GM12878 (cell line): ENCODE measurements around the gene DUSP10. TPM values are rescaled to one million over a fixed set of nuclear protein-coding genes. Genes with fewer than 3 reads are reported as not detected.

Source experiments
- ATAC-seq: fragments of 200-7000 bp; cut with Tn5 transposase; 3 replicates; pipeline ENCODE4 v1.9.1; 2020; ENCODE audit warnings: mild to moderate bottlenecking, moderate library complexity
- BruUV-seq: library from RNA; stranded (reverse); fragments of 400-500 nt; replicated peaks from 2 replicates; lab custom pipeline; 2021; lab: Mats Ljungman, UMichigan
- CTCF ChIA-PET: fragments of 300-600 bp; sonication (Branson Sonifier 250); formaldehyde crosslinking; extraction: SDS; loops from one replicate; lab custom pipeline; 2021; ENCODE audit warnings: inconsistent platforms; lab: Yijun Ruan, JAX
- POLR2A ChIA-PET: fragments of 350-600 bp; formaldehyde crosslinking; extraction: SDS; loops from one replicate; lab custom pipeline; 2021; ENCODE audit warnings: inconsistent platforms; lab: Charles Lee
- RAD21 ChIA-PET: fragments of 300-600 bp; sonication (Branson Sonifier 250); formaldehyde crosslinking; loops from one replicate; lab custom pipeline; 2023; ENCODE audit warnings: antibody characterized with exemption; ENCODE audit not compliant: unreplicated experiment; lab: Charles Lee
- SMC1A ChIA-PET: fragments of 300-600 bp; sonication (Branson Sonifier 250); formaldehyde crosslinking; loops from one replicate; lab custom pipeline; 2023; ENCODE audit not compliant: unreplicated experiment, uncharacterized antibody; lab: Charles Lee
- DNase-seq: peaks from one replicate; pipeline ENCODE4 v3.0.0-alpha.2; 2011; ENCODE audit warnings: low read depth, low spot score
- FAIRE-seq: peaks from 3 replicates; lab custom pipeline; 2011; peaks lifted over from hg19 to GRCh38; lab: Jason Lieb, UNC
- H2AFZ ChIP-seq: 2 replicates; pipeline ENCODE4 v1.6.0; 2011; ENCODE audit warnings: low read depth, low read length, control low read depth; ENCODE audit not compliant: control insufficient read depth
- H3K27ac ChIP-seq: 2 replicates; pipeline ENCODE4 v1.5.1; 2011; ENCODE audit warnings: control low read depth; ENCODE audit not compliant: control insufficient read depth, insufficient read depth
- H3K27me3 ChIP-seq, 2 experiments: replicated peaks in 1 of 2; 2 replicates each; pipeline versions ENCODE4 v1.6.0 to v1.6.1; 2011; ENCODE audit warnings: low read length in 1 of 2; ENCODE audit not compliant: control insufficient read depth in 2 of 2, insufficient read depth in 2 of 2
- H3K36me3 ChIP-seq, 2 experiments: 2 replicates each; pipeline ENCODE4 v1.5.1; 2011; ENCODE audit warnings: low read length in 1 of 2; ENCODE audit not compliant: control insufficient read depth in 2 of 2, insufficient read depth in 2 of 2
- H3K4me1 ChIP-seq: 2 replicates; pipeline ENCODE4 v1.6.1; 2011; ENCODE audit warnings: mild to moderate bottlenecking, low read length, moderate library complexity, mixed read lengths; ENCODE audit not compliant: control insufficient read depth, insufficient read depth
- H3K4me2 ChIP-seq: 2 replicates; pipeline ENCODE4 v1.6.0; 2011; ENCODE audit warnings: control low read depth; ENCODE audit not compliant: control insufficient read depth, insufficient read depth
- H3K4me3 ChIP-seq: fragments of 200-600 bp; sonication (generic); 2 replicates; pipeline ENCODE4 v1.5.1; 2016
- H3K79me2 ChIP-seq: 2 replicates; pipeline ENCODE4 v1.6.0; 2011; ENCODE audit warnings: low read length; ENCODE audit not compliant: control insufficient read depth, insufficient read depth
- H3K9ac ChIP-seq: 2 replicates; pipeline ENCODE4 v1.8.0; 2011; ENCODE audit warnings: low read length, control low read depth, mixed read lengths; ENCODE audit not compliant: control insufficient read depth, insufficient read depth
- H3K9me3 ChIP-seq: replicated peaks from 3 replicates; pipeline ENCODE4 v1.5.1; 2011; ENCODE audit warnings: mild to moderate bottlenecking, low read length; ENCODE audit not compliant: control insufficient read depth, insufficient read depth
- H4K20me1 ChIP-seq: 2 replicates; pipeline ENCODE4 v1.6.0; 2011; ENCODE audit not compliant: control insufficient read depth, insufficient read depth
- CBX5 ChIP-seq: sonication (generic); IDR thresholded peaks from 2 replicates; pipeline ENCODE4 v1.6.1; 2016; ENCODE audit warnings: low read depth, moderate library complexity, mild to moderate bottlenecking, inconsistent platforms
- EGR1 ChIP-seq, 2 experiments: IDR thresholded peaks; 1 replicate in 1 of 2; 2 replicates in 1 of 2; pipeline ENCODE4 v1.6.1; 2011 to 2012; ENCODE audit warnings: low read depth in 2 of 2, low read length in 2 of 2, borderline replicate concordance in 1 of 2, mild to moderate bottlenecking in 1 of 2, moderate library complexity in 1 of 2
- HDAC6 ChIP-seq: fragments of 200-600 bp; sonication (generic); IDR thresholded peaks from one replicate; pipeline ENCODE4 v1.8.0; 2017; ENCODE audit warnings: antibody characterized with exemption; ENCODE audit not compliant: unreplicated experiment
- IKZF1 ChIP-seq: fragments of 450-650 bp; conservative IDR thresholded peaks from 2 replicates; pipeline ENCODE4 v1.6.1; 2017; ENCODE audit warnings: antibody characterized with exemption, mild to moderate bottlenecking
- MXI1 ChIP-seq: fragments of 150-350 bp; IDR thresholded peaks from 2 replicates; pipeline ENCODE4 v1.6.1; 2011; ENCODE audit warnings: low read depth, mild to moderate bottlenecking, inconsistent platforms, low read length, improper control_type of control experiment
- NR2C1 ChIP-seq: fragments of 450-650 bp; IDR thresholded peaks from 2 replicates; pipeline ENCODE4 v1.6.1; 2017; ENCODE audit warnings: antibody characterized with exemption, mild to moderate bottlenecking, moderate library complexity
- POLR2A ChIP-seq: IDR thresholded peaks from 2 replicates; pipeline ENCODE4 v1.6.1; 2011; ENCODE audit warnings: low read depth, mild to moderate bottlenecking, low read length
- SKIL ChIP-seq: fragments of 450-650 bp; IDR thresholded peaks from 2 replicates; pipeline ENCODE4 v1.6.1; 2017; ENCODE audit warnings: mild to moderate bottlenecking, low read depth, inconsistent platforms; ENCODE audit not compliant: poor library complexity, severe bottlenecking
- SPI1 ChIP-seq: IDR thresholded peaks from 2 replicates; pipeline ENCODE4 v1.6.1; 2011; ENCODE audit warnings: low read depth, mild to moderate bottlenecking, low read length, moderate library complexity, borderline replicate concordance; ENCODE audit not compliant: insufficient read depth
- ZBTB4 ChIP-seq: fragments of 450-650 bp; formaldehyde crosslinking; IDR thresholded peaks from 2 replicates; pipeline ENCODE4 v1.4.0; 2022; ENCODE audit warnings: mild to moderate bottlenecking, moderate library complexity
- WGBS: methylation state at CpG from one replicate; pipeline ENCODE4 v1.1.6; 2016; ENCODE audit warnings: low lambda C conversion rate; ENCODE audit not compliant: insufficient replicate concordance, insufficient coverage; ENCODE audit errors: missing lambda C conversion rate; 5-methylcytosine and 5-hydroxymethylcytosine counted together
- in situ Hi-C: fragments of 300-500 bp; cut with MboI; formaldehyde crosslinking; loops from 9 replicates; pipeline ENCODE4 v1.14.3; 2018; ENCODE audit warnings: mixed read lengths
- intact Hi-C: fragments of 100-400 bp; cut with micrococcal nuclease; formaldehyde crosslinking; loops from one replicate; pipeline ENCODE4 v1.14.2; 2022; ENCODE audit not compliant: unreplicated experiment
- polyA plus RNA-seq, 11 experiments: library from polyadenylated mRNA; depleted of rRNA in 4 of 11; unstranded in 6 of 11; stranded (reverse) in 5 of 11; fragments of >200 nt; fragmentation: Nextera tagmentation in 4 of 11; fragmentation: Illumina TruSeq in 1 of 11; extraction: Ambion mirVana in 4 of 11; extraction: Trizol in 1 of 11; gene quantifications; 1 replicate in 1 of 11; 2 replicates in 10 of 11; pipeline versions ENCODE4 v1.2.1 to v1.2.3, GENCODE V29; 2011 to 2016; ENCODE audit warnings: inconsistent platforms in 2 of 11, missing spikeins in 2 of 11, low read depth in 1 of 11
- total RNA-seq, 4 experiments: library from RNA; depleted of rRNA in 3 of 4; stranded (reverse); fragments of >200 nt in 3 of 4; fragmentation: Illumina TruSeq in 1 of 4; extraction: Trizol in 1 of 4; gene quantifications; 2 replicates each; pipeline versions ENCODE4 v1.2.1 to v1.2.3, GENCODE V29; 2013 to 2021
- TF ChIP-seq, protein P1 (sequence below), 3 experiments: IDR thresholded peaks in 2 of 3; conservative IDR thresholded peaks in 1 of 3; 2 replicates each; pipeline ENCODE4 v1.5.1; 2011; ENCODE audit warnings: low read depth in 3 of 3, low read length in 3 of 3, mild to moderate bottlenecking in 3 of 3, control low read depth in 2 of 3, moderate library complexity in 2 of 3, inconsistent platforms in 1 of 3, mixed read lengths in 1 of 3; ENCODE audit not compliant: control insufficient read depth in 2 of 3, insufficient read depth in 1 of 3; ENCODE audit errors: extremely low read depth in 1 of 3
- TF ChIP-seq, protein P2 (sequence below): IDR thresholded peaks from 2 replicates; pipeline ENCODE4 v1.6.1; 2012; ENCODE audit warnings: mild to moderate bottlenecking, low read depth, low read length

Gene DUSP10
- total and polyA plus RNA-seq, 10 of the 15 experiments (the other 5 are each of a cell fraction or from before 2014, with no cell fraction given) = 20.3 to 38.4 (median 27.8) TPM

- Histone ChIP-seq H3K9ac (no peak overlapping the region), H3K4me3 (no peak overlapping the region), H3K9me3 (no peaks in the 10 kb centered on the region; the same call in 2 of the 3 replicates), H3K4me2 (no peak overlapping the region), H2AFZ (no peak overlapping the region), H3K27ac (no peak overlapping the region), H3K27me3 (no peaks in the 10 kb centered on the region), H4K20me1 (no peaks in the 10 kb centered on the region), H3K36me3 (peaks cover 5 to 14% of the 10 kb centered on the region in 2 experiments), H3K4me1 (no peaks in the 10 kb centered on the region), H3K79me2 (no peaks in the 10 kb centered on the region; the same call in none of the 2 replicates)
- ChIA-PET CTCF (interaction anchor here (1.5 to 2.7 kb wide), 3 partner anchors 8 to 36 kb away, joined by 4 to 8 read pairs (median 7); no protein-coding TSS in a partner anchor), RAD21 (no interaction called here), SMC1A (interaction anchor here (0.8 to 3.3 kb wide), 5 partner anchors 8 to 99 kb away, joined by 3 to 19 read pairs (median 7); no protein-coding TSS in a partner anchor), POLR2A (interaction anchor here (0.7 kb wide), 1 partner anchor 8 kb away, joined by 3 read pairs; no protein-coding TSS in a partner anchor)
- FAIRE-seq = no peak
- peak; percentile 11; the same call in 1 of the 3 replicates for ATAC-seq
- no peak for DNase-seq
- BruUV-seq = TSS peak; percentile 9
- WGBS = 96% methylated on average over 1 of the region's 1 CpG
- in situ Hi-C loops = no loop called here
- intact Hi-C loops = no loop called here
- TF ChIP-seq MXI1 (no peak), EGR1 (IDR thresholded peaks at IDR 0.05; ENCODE audit: borderline replicate concordance in 1 of 2, low read depth in 2 of 2, low read length in 2 of 2) (no peak), ZBTB4 (CRISPR knock-in tag) (no peak), CBX5 (no peak), IKZF1 (no peak), POLR2A (no peak), SPI1 (no peak), NR2C1 (no peak), HDAC6 (no peak), SKIL (no peak)
- TF ChIP-seq, protein P1, sequence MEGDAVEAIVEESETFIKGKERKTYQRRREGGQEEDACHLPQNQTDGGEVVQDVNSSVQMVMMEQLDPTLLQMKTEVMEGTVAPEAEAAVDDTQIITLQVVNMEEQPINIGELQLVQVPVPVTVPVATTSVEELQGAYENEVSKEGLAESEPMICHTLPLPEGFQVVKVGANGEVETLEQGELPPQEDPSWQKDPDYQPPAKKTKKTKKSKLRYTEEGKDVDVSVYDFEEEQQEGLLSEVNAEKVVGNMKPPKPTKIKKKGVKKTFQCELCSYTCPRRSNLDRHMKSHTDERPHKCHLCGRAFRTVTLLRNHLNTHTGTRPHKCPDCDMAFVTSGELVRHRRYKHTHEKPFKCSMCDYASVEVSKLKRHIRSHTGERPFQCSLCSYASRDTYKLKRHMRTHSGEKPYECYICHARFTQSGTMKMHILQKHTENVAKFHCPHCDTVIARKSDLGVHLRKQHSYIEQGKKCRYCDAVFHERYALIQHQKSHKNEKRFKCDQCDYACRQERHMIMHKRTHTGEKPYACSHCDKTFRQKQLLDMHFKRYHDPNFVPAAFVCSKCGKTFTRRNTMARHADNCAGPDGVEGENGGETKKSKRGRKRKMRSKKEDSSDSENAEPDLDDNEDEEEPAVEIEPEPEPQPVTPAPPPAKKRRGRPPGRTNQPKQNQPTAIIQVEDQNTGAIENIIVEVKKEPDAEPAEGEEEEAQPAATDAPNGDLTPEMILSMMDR (IDR thresholded peaks at IDR 0.05 in 2 of 3, conservative IDR thresholded peaks at IDR 0.05 in 1 of 3; ENCODE audit: control insufficient read depth in 2 of 3, extremely low read depth in 1 of 3, insufficient read depth in 1 of 3, low read depth in 3 of 3, low read length in 3 of 3) = no peak
- TF ChIP-seq, protein P2, sequence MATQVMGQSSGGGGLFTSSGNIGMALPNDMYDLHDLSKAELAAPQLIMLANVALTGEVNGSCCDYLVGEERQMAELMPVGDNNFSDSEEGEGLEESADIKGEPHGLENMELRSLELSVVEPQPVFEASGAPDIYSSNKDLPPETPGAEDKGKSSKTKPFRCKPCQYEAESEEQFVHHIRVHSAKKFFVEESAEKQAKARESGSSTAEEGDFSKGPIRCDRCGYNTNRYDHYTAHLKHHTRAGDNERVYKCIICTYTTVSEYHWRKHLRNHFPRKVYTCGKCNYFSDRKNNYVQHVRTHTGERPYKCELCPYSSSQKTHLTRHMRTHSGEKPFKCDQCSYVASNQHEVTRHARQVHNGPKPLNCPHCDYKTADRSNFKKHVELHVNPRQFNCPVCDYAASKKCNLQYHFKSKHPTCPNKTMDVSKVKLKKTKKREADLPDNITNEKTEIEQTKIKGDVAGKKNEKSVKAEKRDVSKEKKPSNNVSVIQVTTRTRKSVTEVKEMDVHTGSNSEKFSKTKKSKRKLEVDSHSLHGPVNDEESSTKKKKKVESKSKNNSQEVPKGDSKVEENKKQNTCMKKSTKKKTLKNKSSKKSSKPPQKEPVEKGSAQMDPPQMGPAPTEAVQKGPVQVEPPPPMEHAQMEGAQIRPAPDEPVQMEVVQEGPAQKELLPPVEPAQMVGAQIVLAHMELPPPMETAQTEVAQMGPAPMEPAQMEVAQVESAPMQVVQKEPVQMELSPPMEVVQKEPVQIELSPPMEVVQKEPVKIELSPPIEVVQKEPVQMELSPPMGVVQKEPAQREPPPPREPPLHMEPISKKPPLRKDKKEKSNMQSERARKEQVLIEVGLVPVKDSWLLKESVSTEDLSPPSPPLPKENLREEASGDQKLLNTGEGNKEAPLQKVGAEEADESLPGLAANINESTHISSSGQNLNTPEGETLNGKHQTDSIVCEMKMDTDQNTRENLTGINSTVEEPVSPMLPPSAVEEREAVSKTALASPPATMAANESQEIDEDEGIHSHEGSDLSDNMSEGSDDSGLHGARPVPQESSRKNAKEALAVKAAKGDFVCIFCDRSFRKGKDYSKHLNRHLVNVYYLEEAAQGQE = no peak
Observed at GRCh38 chr1:221699577-221699976, 42.3 kb downstream of the DUSP10 start.
